KMS-11 (cell line): Measurements from ENCODE around the gene RAB31.
A peak's percentile ranks its signal among the peaks of the same experiment; 100 is the strongest.

Experiments used
- H2AFZ ChIP-seq: fragments of 200-600 bp; sonication (generic); 2 replicates; pipeline ENCODE4 v1.6.1; 2016; ENCODE audit warnings: antibody characterized with exemption, mixed run types, low read depth
- H3K27ac ChIP-seq: fragments of 200-600 bp; sonication (generic); 2 replicates; pipeline ENCODE4 v1.6.1; 2016; ENCODE audit warnings: mild to moderate bottlenecking, mixed run types
- H3K27me3 ChIP-seq: fragments of 200-600 bp; sonication (generic); 2 replicates; pipeline ENCODE4 v1.6.1; 2017; ENCODE audit warnings: mild to moderate bottlenecking, low read depth, mixed run types, moderate library complexity; ENCODE audit not compliant: insufficient read depth
- H3K36me3 ChIP-seq: fragments of 200-600 bp; sonication (generic); 2 replicates; pipeline ENCODE4 v1.6.1; 2017; ENCODE audit warnings: mild to moderate bottlenecking, mixed run types; ENCODE audit not compliant: insufficient read depth
- H3K4me1 ChIP-seq: fragments of 200-600 bp; sonication (generic); 2 replicates; pipeline ENCODE4 v1.6.1; 2016; ENCODE audit warnings: mild to moderate bottlenecking, low read depth, mixed run types; ENCODE audit not compliant: poor library complexity, severe bottlenecking
- H3K4me2 ChIP-seq: fragments of 200-600 bp; sonication (generic); 2 replicates; pipeline ENCODE4 v1.7.0; 2016; ENCODE audit warnings: mild to moderate bottlenecking, mixed run types
- H3K4me3 ChIP-seq: fragments of 200-600 bp; sonication (generic); IDR thresholded peaks from 2 replicates; pipeline ENCODE4 v1.6.1; 2017; ENCODE audit warnings: low read depth, low read length, mixed read lengths; ENCODE audit not compliant: insufficient read depth
- H3K79me2 ChIP-seq: fragments of 200-600 bp; sonication (generic); 2 replicates; pipeline ENCODE4 v1.6.1; 2016; ENCODE audit warnings: low read depth, mixed run types; ENCODE audit not compliant: insufficient read depth
- H3K9ac ChIP-seq: fragments of 200-600 bp; sonication (generic); 2 replicates; pipeline ENCODE4 v1.6.1; 2016; ENCODE audit warnings: mild to moderate bottlenecking, mixed run types
- H4K20me1 ChIP-seq: fragments of 200-600 bp; sonication (generic); 2 replicates; pipeline ENCODE4 v1.6.1; 2016; ENCODE audit warnings: mild to moderate bottlenecking, mixed run types; ENCODE audit not compliant: insufficient read depth
- CTCF ChIP-seq: fragments of 200-600 bp; sonication (generic); conservative IDR thresholded peaks from 2 replicates; pipeline ENCODE4 v1.6.1; 2017; ENCODE audit warnings: low read depth, mild to moderate bottlenecking, antibody characterized with exemption, low read length, moderate library complexity, mixed read lengths

RAB31 gene

GRCh38 chr18:9867071-9867594 lies 159.0 kb downstream of the RAB31 start:
- no peak overlapping the region for H3K4me2 ChIP-seq
- H3K4me1 ChIP-seq, result peaks cover 60% of the 10 kb centered on the region
- no peak overlapping the region for H3K9ac ChIP-seq
- H3K4me3 ChIP-seq, result no peak overlapping the region
- no peak overlapping the region for H3K27ac ChIP-seq
- no peaks in the 10 kb centered on the region for H4K20me1 ChIP-seq
- no peak overlapping the region for H2AFZ ChIP-seq
- H3K36me3 ChIP-seq, result no peaks in the 10 kb centered on the region
- no peak for TF ChIP-seq CTCF
- H3K79me2 ChIP-seq, result no peaks in the 10 kb centered on the region
- H3K27me3 ChIP-seq, result no peaks in the 10 kb centered on the region

- no peaks in the 10 kb centered on the region for H3K79me2 ChIP-seq
- H3K4me1 ChIP-seq, result peaks cover 45% of the 10 kb centered on the region
- no peak overlapping the region for H3K4me3 ChIP-seq
- peak overlapping the region; percentile 68; the same call in 1 of the 2 replicates for H3K9ac ChIP-seq
- peak overlapping the region; percentile 75; the same call in 1 of the 2 replicates for H2AFZ ChIP-seq
- peak overlapping the region; percentile 84 for H3K27ac ChIP-seq
- TF ChIP-seq CTCF, result no peak
- no peaks in the 10 kb centered on the region for H3K27me3 ChIP-seq
- peak overlapping the region; percentile 91 for H3K4me2 ChIP-seq
- no peaks in the 10 kb centered on the region for H3K36me3 ChIP-seq
- H4K20me1 ChIP-seq, result no peaks in the 10 kb centered on the region
These were observed 161.0 kb downstream of the RAB31 start for GRCh38 chr18:9868857-9869714.

GRCh38 chr18:9869715-9870430 lies 161.8 kb downstream of the RAB31 start:
- Histone ChIP-seq H3K9ac (peak overlapping the region; percentile 68), H3K4me3 (no peak overlapping the region), H3K4me2 (peak overlapping the region; percentile 91)

More at GRCh38 chr18:9869715-9870430, 161.8 kb downstream of the RAB31 start:
- Histone ChIP-seq H2AFZ (peak overlapping the region; percentile 75), H3K36me3 (no peaks in the 10 kb centered on the region), H3K27me3 (no peaks in the 10 kb centered on the region), H3K79me2 (no peaks in the 10 kb centered on the region), H4K20me1 (no peaks in the 10 kb centered on the region), H3K27ac (peak overlapping the region; percentile 84), H3K4me1 (peaks cover 44% of the 10 kb centered on the region)
- TF ChIP-seq CTCF, result no peak
